GM23338 (cell line): Measurements from ENCODE around the gene GNB1. TPM values are rescaled to one million over a fixed set of nuclear protein-coding genes. Genes with fewer than 3 reads are reported as not detected.
A peak's percentile ranks its signal among the peaks of the same experiment; 100 is the strongest.

Experiments
- ATAC-seq: fragments of 200-7000 bp; cut with Tn5 transposase; 3 replicates; pipeline ENCODE4 v1.9.1; 2020
- DNase-seq: peaks from one replicate; pipeline ENCODE4 v3.0.0-alpha.2; 2015; ENCODE audit warnings: low spot score
- H2AFZ ChIP-seq: fragments of 200-600 bp; sonication (generic); 2 replicates; pipeline ENCODE4 v1.8.0; 2016; ENCODE audit warnings: antibody characterized with exemption, mild to moderate bottlenecking, moderate library complexity
- H3F3A ChIP-seq: fragments of 200-600 bp; sonication (generic); replicated peaks from 2 replicates; pipeline ENCODE4 v1.8.0; 2017; ENCODE audit warnings: antibody characterized with exemption, mixed run types, low read depth
- H3K27ac ChIP-seq: fragments of 200-600 bp; sonication (generic); 2 replicates; pipeline ENCODE4 v1.6.1; 2016; ENCODE audit warnings: low read depth
- H3K27me3 ChIP-seq: fragments of 200-600 bp; sonication (generic); 2 replicates; pipeline ENCODE4 v1.8.0; 2016; ENCODE audit warnings: mild to moderate bottlenecking, mixed run types, moderate library complexity; ENCODE audit not compliant: insufficient read depth
- H3K36me3 ChIP-seq: fragments of 200-600 bp; sonication (generic); 2 replicates; pipeline ENCODE4 v1.8.0; 2016; ENCODE audit warnings: mild to moderate bottlenecking; ENCODE audit not compliant: insufficient read depth
- H3K4me1 ChIP-seq: fragments of 200-600 bp; sonication (generic); 2 replicates; pipeline ENCODE4 v1.8.0; 2016; ENCODE audit warnings: mild to moderate bottlenecking, moderate library complexity; ENCODE audit not compliant: insufficient read depth
- H3K4me2 ChIP-seq: fragments of 200-600 bp; sonication (generic); 2 replicates; pipeline ENCODE4 v1.7.1; 2017; ENCODE audit warnings: mixed run types
- H3K4me3 ChIP-seq: fragments of 200-600 bp; sonication (generic); 2 replicates; pipeline ENCODE4 v1.6.1; 2016; ENCODE audit warnings: mixed run types
- H3K79me2 ChIP-seq: fragments of 200-600 bp; sonication (generic); replicated peaks from 2 replicates; pipeline ENCODE4 v1.8.0; 2017; ENCODE audit warnings: mild to moderate bottlenecking; ENCODE audit not compliant: insufficient read depth
- H3K9me2 ChIP-seq: fragments of 200-600 bp; sonication (generic); 2 replicates; pipeline ENCODE4 v1.8.0; 2017; ENCODE audit not compliant: insufficient read depth
- H4K20me1 ChIP-seq: fragments of 200-600 bp; sonication (generic); replicated peaks from 2 replicates; pipeline ENCODE4 v1.8.0; 2017; ENCODE audit warnings: mild to moderate bottlenecking; ENCODE audit not compliant: insufficient read depth
- H3K27ac Mint-ChIP-seq: 2 replicates; pipeline ENCODE4 v1.8.0; 2020; ENCODE audit warnings: inconsistent platforms, mild to moderate bottlenecking, moderate library complexity, mixed read lengths
- H3K27me3 Mint-ChIP-seq: 3 replicates; pipeline ENCODE4 v1.8.0; 2022; ENCODE audit warnings: low read depth, mild to moderate bottlenecking, moderate library complexity, mixed read lengths, inconsistent platforms; ENCODE audit not compliant: insufficient read depth, poor library complexity
- H3K36me3 Mint-ChIP-seq: 3 replicates; pipeline ENCODE4 v1.8.0; 2021; ENCODE audit warnings: low read depth, mild to moderate bottlenecking, inconsistent platforms, moderate library complexity, mixed read lengths
- H3K4me1 Mint-ChIP-seq: 3 replicates; pipeline ENCODE4 v1.8.0; 2020; ENCODE audit warnings: mild to moderate bottlenecking, inconsistent platforms, mixed read lengths
- H3K4me3 Mint-ChIP-seq: 3 replicates; pipeline ENCODE4 v1.8.0; 2021; ENCODE audit warnings: moderate library complexity, mild to moderate bottlenecking, inconsistent platforms, mixed read lengths
- H3K9me3 Mint-ChIP-seq: 3 replicates; pipeline ENCODE4 v1.8.0; 2020; ENCODE audit warnings: moderate library complexity, mild to moderate bottlenecking, inconsistent platforms, mixed read lengths
- CREB1 ChIP-seq: fragments of 250-450 bp; sonication (Bioruptor Pico); IDR thresholded peaks from 2 replicates; pipeline ENCODE4 v1.5.0; 2020; ENCODE audit warnings: low read depth, mild to moderate bottlenecking, moderate library complexity
- EZH2phosphoT487 ChIP-seq: fragments of 200-600 bp; sonication (generic); IDR thresholded peaks from one replicate; pipeline ENCODE4 v1.8.1; 2018; ENCODE audit warnings: antibody characterized with exemption; ENCODE audit not compliant: unreplicated experiment
- JUNB ChIP-seq: IDR thresholded peaks from one replicate; pipeline ENCODE4 v1.6.1; 2016; ENCODE audit warnings: antibody characterized with exemption; ENCODE audit not compliant: unreplicated experiment
- NANOG ChIP-seq: IDR thresholded peaks from 2 replicates; pipeline ENCODE4 v1.6.1; 2016; ENCODE audit warnings: antibody characterized with exemption, borderline replicate concordance
- STAT1 ChIP-seq: IDR thresholded peaks from one replicate; pipeline ENCODE4 v1.6.1; 2016; ENCODE audit warnings: antibody characterized with exemption; ENCODE audit not compliant: unreplicated experiment
- ZNF114 ChIP-seq: fragments of 250-450 bp; sonication (Bioruptor Pico); IDR thresholded peaks from 2 replicates; pipeline ENCODE4 v1.5.0; 2020; ENCODE audit warnings: mild to moderate bottlenecking, moderate library complexity
- ZNF331 ChIP-seq: fragments of 250-450 bp; sonication (Bioruptor Pico); IDR thresholded peaks from 2 replicates; pipeline ENCODE4 v1.5.0; 2020; ENCODE audit warnings: low read depth, mild to moderate bottlenecking, moderate library complexity
- polyA plus RNA-seq: library from polyadenylated mRNA; unstranded; fragments of >200 nt; fragmentation: Nextera tagmentation; extraction: Ambion mirVana; gene quantifications from 2 replicates; pipeline ENCODE4 v1.2.1, GENCODE V29; 2016
- total RNA-seq: library from RNA; depleted of rRNA; stranded (reverse); fragments of >200 nt; shearing (Covaris generic); gene quantifications from 2 replicates; pipeline ENCODE4 v1.2.3, GENCODE V29; 2014
- TF ChIP-seq, protein P1 (sequence below): IDR thresholded peaks from 2 replicates; pipeline ENCODE4 v1.6.1; 2016; ENCODE audit warnings: antibody characterized with exemption
- TF ChIP-seq, protein P2 (sequence below), 2 experiments: fragments of 200-600 bp in 1 of 2; sonication (generic) in 1 of 2; conservative IDR thresholded peaks; 2 replicates each; pipeline versions ENCODE4 v1.5.1 to v1.6.1; 2016 to 2017; ENCODE audit warnings: antibody characterized with exemption in 2 of 2, low read depth in 2 of 2, mild to moderate bottlenecking in 2 of 2, moderate library complexity in 1 of 2
- TF ChIP-seq, protein P3 (sequence below): IDR thresholded peaks from one replicate; pipeline ENCODE4 v1.6.1; 2018; ENCODE audit warnings: antibody characterized with exemption; ENCODE audit not compliant: unreplicated experiment

GNB1 gene
- total and polyA plus RNA-seq, 2 experiments from 2014 or later: 65.4 to 138 TPM

DNA sequence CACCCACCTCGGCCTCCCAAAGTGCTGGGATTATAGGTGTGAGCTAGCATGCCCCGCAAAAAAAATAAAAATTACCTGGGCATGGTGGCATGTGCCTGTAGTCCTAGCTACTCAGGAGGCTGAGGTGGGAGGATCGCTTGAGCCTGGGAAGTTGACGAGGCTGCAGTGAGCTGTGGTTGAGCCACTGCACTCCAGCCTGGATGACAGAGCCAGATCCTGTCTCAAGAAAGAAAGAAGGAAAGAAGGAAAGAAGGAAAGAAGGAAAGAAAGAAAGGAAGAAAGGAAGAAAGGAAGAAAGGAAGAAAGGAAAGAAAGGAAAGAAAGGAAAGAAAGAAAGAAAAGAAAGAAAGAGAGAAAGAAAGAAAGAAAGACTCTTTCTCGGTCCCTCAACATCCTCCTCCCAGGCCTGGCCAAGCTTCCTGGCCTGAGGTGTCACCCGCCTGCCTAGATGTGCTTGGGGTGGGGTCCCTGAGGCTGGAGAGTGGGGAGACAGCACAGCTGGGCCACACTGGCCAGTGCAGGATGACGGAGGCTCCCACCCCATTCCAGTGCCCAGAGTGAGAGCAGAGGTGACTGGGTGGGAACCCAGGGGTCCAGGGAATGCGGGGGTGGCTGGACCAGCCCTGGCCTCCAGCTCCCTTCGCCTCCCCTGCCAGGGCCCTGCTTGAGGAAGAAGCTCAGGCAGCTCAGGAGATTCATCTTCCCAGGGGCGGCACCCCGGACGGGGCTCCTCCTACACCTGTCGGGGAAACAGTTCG lies 10.2 kb upstream of the GNB1 start:
- Mint-ChIP-seq H3K4me1 (peaks cover 11% of the 10 kb centered on the region), H3K36me3 (no peaks in the 10 kb centered on the region; the same call in 2 of the 3 replicates), H3K9me3 (no peaks in the 10 kb centered on the region), H3K27me3 (peaks cover 10% of the 10 kb centered on the region), H3K27ac (no peak overlapping the region), H3K4me3 (no peak overlapping the region; the same call in 2 of the 3 replicates)
- Histone ChIP-seq H3K79me2 (no peaks in the 10 kb centered on the region), H4K20me1 (no peaks in the 10 kb centered on the region), H3K27me3 (no peaks in the 10 kb centered on the region), H3F3A (peaks cover 9% of the 10 kb centered on the region), H3K4me1 (no peaks in the 10 kb centered on the region), H2AFZ (no peak overlapping the region), H3K36me3 (no peaks in the 10 kb centered on the region), H3K27ac (no peak overlapping the region), H3K4me3 (no peak overlapping the region), H3K9me2 (no peaks in the 10 kb centered on the region), H3K4me2 (no peak overlapping the region)
- DNase-seq (no peak), ATAC-seq (peak; percentile 35)
- no peak for TF ChIP-seq ZNF114 (CRISPR knock-in tag)
- TF ChIP-seq CREB1: no peak

DNA sequence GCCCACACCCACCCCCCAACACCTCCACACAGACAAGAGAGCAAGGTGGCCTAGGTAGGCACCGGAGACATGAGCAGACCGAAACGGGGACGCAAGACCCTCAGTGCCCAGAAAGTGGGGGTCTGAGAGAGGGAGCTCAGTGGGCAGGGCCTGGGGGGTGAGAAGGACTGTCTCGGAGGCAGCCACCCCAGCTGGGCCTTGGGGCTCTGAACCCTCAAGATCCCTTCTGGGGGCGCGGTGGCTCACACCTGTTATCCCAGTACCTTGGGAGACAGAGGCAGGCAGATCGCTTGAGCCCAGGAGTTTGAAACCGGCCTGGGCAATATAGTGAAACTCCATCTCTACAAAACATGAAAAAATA lies 9.1 kb upstream of the GNB1 start:
- H2AFZ ChIP-seq: no peak overlapping the region
- no peaks in the 10 kb centered on the region for H3K79me2 ChIP-seq
- ATAC-seq (no peak), DNase-seq (no peak)
- Mint-ChIP-seq H3K9me3 (no peaks in the 10 kb centered on the region; the same call in 2 of the 3 replicates), H3K27me3 (peaks cover 12% of the 10 kb centered on the region), H3K36me3 (no peaks in the 10 kb centered on the region; the same call in 2 of the 3 replicates), H3K4me3 (no peak overlapping the region), H3K27ac (no peak overlapping the region), H3K4me1 (peaks cover 20% of the 10 kb centered on the region)
- no peaks in the 10 kb centered on the region for H3K36me3 ChIP-seq
- H3K9me2 ChIP-seq: no peaks in the 10 kb centered on the region
- no peaks in the 10 kb centered on the region for H4K20me1 ChIP-seq
- peaks cover 4% of the 10 kb centered on the region for H3K4me1 ChIP-seq
- peaks cover 9% of the 10 kb centered on the region for H3F3A ChIP-seq
- H3K27ac ChIP-seq: no peak overlapping the region
- H3K4me2 ChIP-seq: no peak overlapping the region
- H3K4me3 ChIP-seq: no peak overlapping the region
- no peaks in the 10 kb centered on the region for H3K27me3 ChIP-seq
- TF ChIP-seq, protein P1, sequence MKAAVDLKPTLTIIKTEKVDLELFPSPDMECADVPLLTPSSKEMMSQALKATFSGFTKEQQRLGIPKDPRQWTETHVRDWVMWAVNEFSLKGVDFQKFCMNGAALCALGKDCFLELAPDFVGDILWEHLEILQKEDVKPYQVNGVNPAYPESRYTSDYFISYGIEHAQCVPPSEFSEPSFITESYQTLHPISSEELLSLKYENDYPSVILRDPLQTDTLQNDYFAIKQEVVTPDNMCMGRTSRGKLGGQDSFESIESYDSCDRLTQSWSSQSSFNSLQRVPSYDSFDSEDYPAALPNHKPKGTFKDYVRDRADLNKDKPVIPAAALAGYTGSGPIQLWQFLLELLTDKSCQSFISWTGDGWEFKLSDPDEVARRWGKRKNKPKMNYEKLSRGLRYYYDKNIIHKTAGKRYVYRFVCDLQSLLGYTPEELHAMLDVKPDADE: no peak
- TF ChIP-seq EZH2phosphoT487 (no peak), STAT1 (no peak), NANOG (no peak), JUNB (no peak), ZNF114 (CRISPR knock-in tag) (no peak), CREB1 (no peak), ZNF331 (CRISPR knock-in tag) (no peak)
- TF ChIP-seq, protein P2, sequence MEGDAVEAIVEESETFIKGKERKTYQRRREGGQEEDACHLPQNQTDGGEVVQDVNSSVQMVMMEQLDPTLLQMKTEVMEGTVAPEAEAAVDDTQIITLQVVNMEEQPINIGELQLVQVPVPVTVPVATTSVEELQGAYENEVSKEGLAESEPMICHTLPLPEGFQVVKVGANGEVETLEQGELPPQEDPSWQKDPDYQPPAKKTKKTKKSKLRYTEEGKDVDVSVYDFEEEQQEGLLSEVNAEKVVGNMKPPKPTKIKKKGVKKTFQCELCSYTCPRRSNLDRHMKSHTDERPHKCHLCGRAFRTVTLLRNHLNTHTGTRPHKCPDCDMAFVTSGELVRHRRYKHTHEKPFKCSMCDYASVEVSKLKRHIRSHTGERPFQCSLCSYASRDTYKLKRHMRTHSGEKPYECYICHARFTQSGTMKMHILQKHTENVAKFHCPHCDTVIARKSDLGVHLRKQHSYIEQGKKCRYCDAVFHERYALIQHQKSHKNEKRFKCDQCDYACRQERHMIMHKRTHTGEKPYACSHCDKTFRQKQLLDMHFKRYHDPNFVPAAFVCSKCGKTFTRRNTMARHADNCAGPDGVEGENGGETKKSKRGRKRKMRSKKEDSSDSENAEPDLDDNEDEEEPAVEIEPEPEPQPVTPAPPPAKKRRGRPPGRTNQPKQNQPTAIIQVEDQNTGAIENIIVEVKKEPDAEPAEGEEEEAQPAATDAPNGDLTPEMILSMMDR (conservative IDR thresholded peaks at IDR 0.05; ENCODE audit: low read depth in 2 of 2): no peak
- TF ChIP-seq, protein P3, sequence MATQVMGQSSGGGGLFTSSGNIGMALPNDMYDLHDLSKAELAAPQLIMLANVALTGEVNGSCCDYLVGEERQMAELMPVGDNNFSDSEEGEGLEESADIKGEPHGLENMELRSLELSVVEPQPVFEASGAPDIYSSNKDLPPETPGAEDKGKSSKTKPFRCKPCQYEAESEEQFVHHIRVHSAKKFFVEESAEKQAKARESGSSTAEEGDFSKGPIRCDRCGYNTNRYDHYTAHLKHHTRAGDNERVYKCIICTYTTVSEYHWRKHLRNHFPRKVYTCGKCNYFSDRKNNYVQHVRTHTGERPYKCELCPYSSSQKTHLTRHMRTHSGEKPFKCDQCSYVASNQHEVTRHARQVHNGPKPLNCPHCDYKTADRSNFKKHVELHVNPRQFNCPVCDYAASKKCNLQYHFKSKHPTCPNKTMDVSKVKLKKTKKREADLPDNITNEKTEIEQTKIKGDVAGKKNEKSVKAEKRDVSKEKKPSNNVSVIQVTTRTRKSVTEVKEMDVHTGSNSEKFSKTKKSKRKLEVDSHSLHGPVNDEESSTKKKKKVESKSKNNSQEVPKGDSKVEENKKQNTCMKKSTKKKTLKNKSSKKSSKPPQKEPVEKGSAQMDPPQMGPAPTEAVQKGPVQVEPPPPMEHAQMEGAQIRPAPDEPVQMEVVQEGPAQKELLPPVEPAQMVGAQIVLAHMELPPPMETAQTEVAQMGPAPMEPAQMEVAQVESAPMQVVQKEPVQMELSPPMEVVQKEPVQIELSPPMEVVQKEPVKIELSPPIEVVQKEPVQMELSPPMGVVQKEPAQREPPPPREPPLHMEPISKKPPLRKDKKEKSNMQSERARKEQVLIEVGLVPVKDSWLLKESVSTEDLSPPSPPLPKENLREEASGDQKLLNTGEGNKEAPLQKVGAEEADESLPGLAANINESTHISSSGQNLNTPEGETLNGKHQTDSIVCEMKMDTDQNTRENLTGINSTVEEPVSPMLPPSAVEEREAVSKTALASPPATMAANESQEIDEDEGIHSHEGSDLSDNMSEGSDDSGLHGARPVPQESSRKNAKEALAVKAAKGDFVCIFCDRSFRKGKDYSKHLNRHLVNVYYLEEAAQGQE: no peak
